Activated CD4-positive, alpha-beta T cell treated with anti-CD3 and anti-CD28 coated beads, Interleukin-2, amount 10 ng/mL, durations not matched to agents 7 days and 5 days (primary cell): ENCODE measurements around the gene SEZ6L. TPM values are rescaled to one million over a fixed set of nuclear protein-coding genes. Genes with fewer than 3 reads are reported as not detected.
A peak's percentile ranks its signal among the peaks of the same experiment; 100 is the strongest.

Source experiments
- CTCF ChIA-PET: fragments of 350-600 bp; sonication (Branson Sonifier 250); formaldehyde crosslinking; loops from one replicate; lab custom pipeline; 2021; ENCODE audit warnings: antibody characterized with exemption; lab: Charles Lee
- POLR2A ChIA-PET: fragments of 350-600 bp; sonication (Branson Sonifier 250); formaldehyde crosslinking; loops from one replicate; lab custom pipeline; 2021; ENCODE audit warnings: antibody characterized with exemption; lab: Charles Lee
- DNase-seq: peaks from one replicate; pipeline ENCODE4 v3.0.0-alpha.2; 2020
- H3K27ac Mint-ChIP-seq: one replicate; pipeline ENCODE4 v1.8.0; 2021; ENCODE audit warnings: mild to moderate bottlenecking, moderate library complexity, mixed read lengths
- H3K27me3 Mint-ChIP-seq: one replicate; pipeline ENCODE4 v1.8.0; 2021; ENCODE audit warnings: mixed read lengths
- H3K36me3 Mint-ChIP-seq: one replicate; pipeline ENCODE4 v1.8.0; 2021; ENCODE audit warnings: low read depth, mixed read lengths
- H3K4me1 Mint-ChIP-seq: one replicate; pipeline ENCODE4 v1.8.0; 2021; ENCODE audit warnings: mixed read lengths
- H3K4me3 Mint-ChIP-seq: one replicate; pipeline ENCODE4 v1.8.0; 2021; ENCODE audit warnings: mild to moderate bottlenecking, moderate library complexity, mixed read lengths
- H3K9me3 Mint-ChIP-seq: one replicate; pipeline ENCODE4 v1.8.0; 2021; ENCODE audit warnings: mixed read lengths
- total RNA-seq, 2 experiments: library from RNA; stranded (reverse); gene quantifications; one replicate each; pipeline ENCODE4 v1.2.3, GENCODE V29; 2021

SEZ6L gene
- total RNA-seq, 2 experiments from 2014 or later: not detected

DNA sequence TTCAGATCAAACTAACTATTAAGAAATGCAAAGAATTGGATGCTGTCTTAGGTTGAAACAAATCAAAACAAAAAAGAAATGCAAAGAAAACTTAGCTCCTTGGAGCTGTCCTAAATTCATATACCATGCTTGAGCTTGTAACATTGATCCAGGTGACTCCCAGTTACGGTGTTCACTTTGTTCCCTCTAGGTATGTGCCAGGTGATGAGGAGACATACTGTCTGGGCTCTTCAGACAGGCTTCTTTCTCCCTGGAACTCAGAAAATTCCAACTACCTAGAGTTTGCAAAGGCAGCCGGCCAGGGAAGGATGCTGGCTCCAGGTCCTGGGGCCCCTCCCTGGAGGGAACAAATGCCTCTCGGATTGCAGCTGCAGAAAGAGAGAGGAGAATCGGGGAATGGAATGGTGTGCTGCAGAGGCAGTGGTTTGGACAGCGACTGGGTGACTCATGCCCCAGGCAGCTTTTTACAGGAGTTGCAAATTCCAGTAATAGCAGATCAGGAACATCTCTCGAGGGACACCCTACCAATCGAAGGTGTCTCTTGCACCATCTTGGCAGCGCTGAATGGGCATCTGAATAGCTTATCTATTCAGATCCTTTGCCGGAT, 247.5 kb downstream of the SEZ6L start:
- no peak for DNase-seq
- Mint-ChIP-seq H3K4me1 (no peaks in the 10 kb centered on the region), H3K27me3 (peaks cover 20% of the 10 kb centered on the region), H3K9me3 (no peaks in the 10 kb centered on the region), H3K4me3 (no peak overlapping the region), H3K36me3 (no peaks in the 10 kb centered on the region), H3K27ac (no peak overlapping the region)
- CTCF ChIA-PET: interaction anchor here (0.9 to 1.0 kb wide), 2 partner anchors 12 to 13 kb away, joined by 3 to 4 read pairs; no protein-coding TSS in a partner anchor
- POLR2A ChIA-PET: interaction anchor here (0.7 kb wide), 1 partner anchor 46 kb away, joined by 3 read pairs; no protein-coding TSS in a partner anchor

DNA sequence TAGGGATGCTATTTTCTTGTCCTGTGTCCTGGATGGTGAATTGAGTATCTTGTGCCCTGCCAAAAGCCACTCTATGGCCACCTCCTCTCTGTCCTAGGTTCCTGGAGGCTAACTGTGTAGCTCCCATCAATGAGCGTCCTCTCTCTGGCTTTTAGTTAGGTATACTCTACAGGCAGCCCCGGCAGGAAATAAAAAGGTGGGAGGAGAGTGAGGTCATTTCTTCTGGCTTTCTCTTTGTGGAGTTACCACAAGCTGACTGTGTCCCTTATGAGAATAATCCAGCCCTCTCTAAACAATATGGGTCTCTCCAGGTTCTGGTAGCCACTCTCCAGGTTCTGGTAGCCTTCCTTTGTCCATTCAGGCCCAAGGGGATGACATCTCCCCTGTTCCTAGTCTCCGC, 248.1 kb downstream of the SEZ6L start:
- Mint-ChIP-seq H3K9me3 (no peaks in the 10 kb centered on the region), H3K27me3 (peaks cover 20% of the 10 kb centered on the region), H3K36me3 (no peaks in the 10 kb centered on the region), H3K4me1 (no peaks in the 10 kb centered on the region), H3K27ac (no peak overlapping the region), H3K4me3 (no peak overlapping the region)
- ChIA-PET CTCF (interaction anchor here (0.9 to 1.0 kb wide), 2 partner anchors 12 to 13 kb away, joined by 3 to 4 read pairs; no protein-coding TSS in a partner anchor), POLR2A (interaction anchor here (0.7 kb wide), 1 partner anchor 45 kb away, joined by 3 read pairs; no protein-coding TSS in a partner anchor)
- DNase-seq: no peak

DNA sequence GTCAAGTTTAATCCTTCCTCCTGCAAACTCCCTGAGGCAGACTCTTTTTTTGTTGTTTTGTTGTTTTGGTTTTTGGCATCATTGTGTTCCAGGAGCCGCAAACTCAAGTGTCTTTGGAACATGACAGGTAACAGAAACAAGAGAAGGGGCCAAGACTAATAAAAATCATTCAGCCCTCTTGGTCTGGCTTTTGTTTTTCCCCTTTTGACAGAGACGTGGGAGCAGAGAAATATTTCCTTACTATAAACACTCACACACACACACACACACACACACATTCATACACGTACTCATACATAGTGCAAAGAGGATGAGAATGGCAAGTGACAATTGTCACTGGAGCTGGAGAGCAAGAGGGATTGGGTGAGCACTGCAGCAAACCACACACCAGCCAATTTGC, 249.4 kb downstream of the SEZ6L start:
- peaks cover 9% of the 10 kb centered on the region for H3K9me3 Mint-ChIP-seq

DNA sequence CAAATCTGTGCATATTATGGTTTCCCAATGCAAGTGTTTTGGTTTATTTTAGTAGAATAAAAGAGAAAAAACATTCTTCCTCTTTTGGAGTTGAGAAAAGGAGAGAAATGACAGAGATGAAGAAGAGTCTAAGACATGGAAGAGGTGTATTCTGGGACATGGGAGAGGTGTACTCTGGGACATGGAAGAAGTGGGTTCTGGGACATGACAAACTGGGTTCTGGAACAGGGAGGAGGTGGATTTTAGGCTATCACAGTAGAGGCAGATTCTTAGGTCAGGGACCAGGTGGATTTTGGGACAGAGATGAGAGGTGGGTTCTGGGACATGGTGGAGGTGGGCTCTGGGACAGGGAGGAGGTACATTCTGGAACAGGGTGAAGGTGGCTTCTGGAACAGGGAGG, 257.7 kb downstream of the SEZ6L start:
- DNase-seq: no peak
- CTCF ChIA-PET: no interaction called here
- no peaks in the 10 kb centered on the region for H3K36me3 Mint-ChIP-seq
- peak overlapping the region; percentile 50 for H3K4me3 Mint-ChIP-seq
- H3K4me1 Mint-ChIP-seq: peaks cover 41% of the 10 kb centered on the region
- POLR2A ChIA-PET: no interaction called here
- peaks cover 16% of the 10 kb centered on the region for H3K27me3 Mint-ChIP-seq
- H3K27ac Mint-ChIP-seq: peak overlapping the region; percentile 82
- H3K9me3 Mint-ChIP-seq: peaks cover 11% of the 10 kb centered on the region

More for the DNA sequence above, 249.4 kb downstream of the SEZ6L start:
- Mint-ChIP-seq H3K27me3 (peaks cover 21% of the 10 kb centered on the region), H3K27ac (no peak overlapping the region), H3K4me1 (no peaks in the 10 kb centered on the region), H3K4me3 (no peak overlapping the region), H3K36me3 (no peaks in the 10 kb centered on the region)
- DNase-seq: no peak
- POLR2A ChIA-PET: no interaction called here
- CTCF ChIA-PET: no interaction called here

DNA sequence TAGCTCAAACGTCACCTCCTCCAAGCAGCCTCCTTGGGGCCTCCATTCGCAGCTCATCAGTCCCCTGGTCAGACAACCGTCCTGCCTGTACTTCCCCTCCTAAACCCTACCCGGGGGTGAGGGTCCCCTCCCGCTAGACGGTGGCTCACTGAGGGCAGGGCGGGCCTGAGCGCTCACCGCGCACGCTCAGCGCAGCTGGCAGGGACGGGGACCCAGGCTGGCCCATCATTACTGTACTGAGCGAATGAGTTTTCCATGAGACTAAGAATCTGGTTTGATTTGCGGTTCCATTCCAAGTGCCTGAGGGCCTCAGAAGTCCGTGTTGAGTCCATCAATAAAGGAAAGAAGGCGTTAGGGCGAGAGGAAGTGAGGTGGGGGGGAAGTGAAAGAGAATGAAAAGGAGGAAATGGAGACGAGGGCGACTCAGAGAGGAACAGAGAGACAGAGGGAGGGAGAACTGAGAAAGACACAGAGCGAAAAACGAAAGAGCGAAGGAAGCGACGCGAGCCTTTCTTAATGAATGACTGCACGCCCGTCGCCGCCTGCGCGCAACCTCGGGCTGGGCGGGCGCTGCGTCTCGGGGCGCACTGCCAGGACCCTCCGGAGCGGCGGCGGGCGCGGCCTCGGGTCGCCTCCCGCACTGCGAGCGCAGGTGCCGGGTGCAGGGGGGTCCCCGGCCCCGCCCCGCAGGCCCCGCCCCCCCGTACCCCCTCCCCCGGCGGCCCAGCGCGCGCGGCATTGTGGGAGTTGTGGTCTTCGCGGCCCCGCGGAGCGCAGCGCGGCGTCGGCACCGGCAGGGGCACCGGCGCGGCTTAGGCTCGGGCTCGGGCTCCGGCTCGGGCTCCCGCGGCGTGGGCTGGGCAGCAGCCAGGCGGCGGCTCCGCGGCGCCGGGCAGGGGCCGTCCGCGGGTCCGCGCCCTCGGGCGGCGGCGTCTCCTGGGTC, 259.5 kb downstream of the SEZ6L start, which contains the start of gene ASPHD2:
Gene ASPHD2 (plus strand): TSS at position 746 of the 943 bp plus-strand sequence. CDS start 4,356 bp downstream, outside the sequence.
- Mint-ChIP-seq H3K36me3 (peaks cover 9% of the 10 kb centered on the region), H3K4me1 (peaks cover 55% of the 10 kb centered on the region), H3K27me3 (peaks cover 12% of the 10 kb centered on the region), H3K4me3 (peak within 1 kb of the TSS; percentile 88), H3K27ac (peak within 1 kb of the TSS; percentile 97), H3K9me3 (peaks cover under 1% of the 10 kb centered on the region)
- ChIA-PET CTCF (interaction anchor here (1.5 to 2.2 kb wide), 3 partner anchors 9 to 20 kb away, joined by 4 to 10 read pairs (median 6); no protein-coding TSS in a partner anchor), POLR2A (no interaction called here)
- DNase-seq: peak; percentile 80

DNA sequence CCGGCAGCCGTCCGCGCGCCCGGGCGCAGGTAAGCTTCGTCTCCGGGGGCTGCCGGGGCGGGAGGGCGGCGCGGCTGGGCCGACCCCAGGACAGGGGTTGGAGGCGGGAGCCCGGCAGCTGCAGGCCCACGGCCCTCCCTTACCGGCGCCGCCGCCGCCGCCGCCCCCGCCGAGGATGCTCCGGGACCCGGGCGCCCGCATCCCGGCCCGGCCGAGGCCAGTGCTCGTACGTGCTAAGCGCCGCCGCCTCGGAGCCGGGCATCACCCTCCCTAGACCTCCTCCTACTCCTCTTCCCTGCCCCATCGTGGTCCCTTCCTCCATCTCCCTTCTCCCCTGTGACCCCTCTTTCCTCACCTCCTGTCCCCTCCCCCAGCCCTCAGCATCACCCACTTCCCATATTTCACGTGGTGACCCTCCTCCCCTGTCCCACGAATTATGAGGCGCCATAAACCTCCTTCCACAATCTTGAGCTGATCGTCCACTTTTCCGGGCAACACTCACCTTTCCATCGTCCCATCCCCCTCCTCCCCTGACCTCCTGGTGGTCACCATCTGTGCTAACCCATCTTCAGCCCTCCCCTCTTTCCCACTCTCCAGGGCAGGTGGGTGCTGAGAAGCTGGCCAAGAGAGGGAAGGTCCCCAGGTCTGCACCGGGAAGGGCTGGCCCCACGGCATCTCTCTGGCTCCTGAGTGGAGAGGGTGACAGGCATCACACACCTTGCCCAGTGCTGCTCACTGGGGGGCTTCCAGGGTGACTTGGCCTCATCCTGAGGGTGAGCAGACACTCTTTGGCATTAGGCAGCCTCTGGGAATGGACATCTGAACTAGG, 260.4 kb downstream of the SEZ6L start:
- ChIA-PET CTCF (interaction anchor here (0.9 to 2.2 kb wide), 6 partner anchors 9 to 53 kb away, joined by 4 to 10 read pairs (median 6); partner anchors contain the start of genes HPS4 and SRRD), POLR2A (interaction anchor here (1.1 kb wide), 1 partner anchor 20 kb away, joined by 6 read pairs; no protein-coding TSS in a partner anchor)
- H3K36me3 Mint-ChIP-seq: peaks cover 16% of the 10 kb centered on the region
- H3K27me3 Mint-ChIP-seq: peaks cover 8% of the 10 kb centered on the region
- DNase-seq: peak; percentile 12
- peak overlapping the region; percentile 80 for H3K27ac Mint-ChIP-seq
- no peaks in the 10 kb centered on the region for H3K9me3 Mint-ChIP-seq
- H3K4me3 Mint-ChIP-seq: peak overlapping the region; percentile 85
- peaks cover 62% of the 10 kb centered on the region for H3K4me1 Mint-ChIP-seq

DNA sequence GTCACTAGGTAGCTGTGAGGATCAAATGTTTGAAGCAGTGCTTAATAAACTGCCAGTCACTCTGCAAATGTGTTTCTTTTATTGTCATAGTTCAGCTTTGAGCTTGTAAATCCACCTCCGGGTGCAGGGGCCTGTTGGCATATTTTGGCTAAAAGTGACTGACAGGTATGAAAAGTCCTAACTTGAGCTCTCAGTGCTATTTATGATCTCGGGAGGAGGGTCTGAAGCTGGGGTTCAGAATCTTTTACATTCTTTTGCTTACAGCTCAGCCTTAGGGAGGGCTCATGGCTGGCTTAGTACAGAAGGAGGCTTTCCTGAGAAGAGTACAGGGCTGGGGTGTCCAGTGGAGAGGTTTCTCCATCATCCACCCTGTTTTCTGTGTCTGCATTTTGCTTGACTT, 261.3 kb downstream of the SEZ6L start:
- ChIA-PET CTCF (interaction anchor here (0.9 to 2.2 kb wide), 6 partner anchors 9 to 52 kb away, joined by 4 to 10 read pairs (median 6); partner anchors contain the start of genes HPS4 and SRRD), POLR2A (interaction anchor here (0.7 to 1.1 kb wide), 2 partner anchors 19 to 43 kb away, joined by 3 to 6 read pairs; no protein-coding TSS in a partner anchor)
- H3K4me1 Mint-ChIP-seq: peaks cover 71% of the 10 kb centered on the region
- H3K9me3 Mint-ChIP-seq: no peaks in the 10 kb centered on the region
- H3K4me3 Mint-ChIP-seq: peak overlapping the region; percentile 85
- peak overlapping the region; percentile 80 for H3K27ac Mint-ChIP-seq
- peaks cover 23% of the 10 kb centered on the region for H3K36me3 Mint-ChIP-seq
- peaks cover 6% of the 10 kb centered on the region for H3K27me3 Mint-ChIP-seq
- DNase-seq: no peak

DNA sequence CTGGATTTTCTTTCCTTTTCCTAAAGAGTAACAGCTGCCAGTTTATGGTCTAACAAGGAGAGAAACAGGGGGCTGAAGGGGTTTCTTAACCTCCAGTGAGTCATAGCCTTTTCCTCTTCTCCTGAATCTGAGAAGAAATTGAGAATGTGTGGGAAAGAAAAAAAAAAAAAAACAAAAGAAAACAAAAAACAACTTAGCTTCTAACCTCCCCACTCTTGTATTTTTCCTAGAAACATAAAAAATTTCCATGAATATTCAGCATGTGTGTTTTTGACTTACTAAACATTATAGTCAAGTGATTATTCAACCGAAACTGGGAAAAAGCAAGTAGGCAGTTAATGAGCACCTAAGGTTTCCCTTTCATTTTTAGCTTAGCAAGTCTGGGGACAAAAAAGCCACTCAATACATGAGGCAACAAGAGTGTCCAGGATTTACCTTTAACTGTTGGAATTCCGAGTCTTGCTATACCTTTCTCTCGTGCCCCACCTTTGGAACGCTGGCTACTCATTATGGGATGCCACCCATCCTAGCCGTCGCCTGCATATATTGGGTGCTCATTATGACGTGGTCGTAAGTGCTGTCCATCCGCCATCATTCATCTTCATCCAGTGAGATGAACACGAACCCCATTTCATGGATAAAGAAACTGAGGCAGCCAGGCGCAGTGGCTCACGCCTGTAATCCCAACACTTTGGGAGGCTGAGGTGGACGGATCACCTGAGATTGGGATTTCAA, 262.2 kb downstream of the SEZ6L start:
- peaks cover 79% of the 10 kb centered on the region for H3K4me1 Mint-ChIP-seq
- H3K36me3 Mint-ChIP-seq: peaks cover 31% of the 10 kb centered on the region
- ChIA-PET POLR2A (interaction anchor here (0.6 to 0.7 kb wide), 2 partner anchors 42 to 48 kb away, joined by 3 read pairs; no protein-coding TSS in a partner anchor), CTCF (interaction anchor here (0.6 to 2.2 kb wide), 6 partner anchors 11 to 646 kb away, joined by 3 to 10 read pairs (median 6); partner anchors contain the start of genes HPS4 and SRRD)
- H3K27me3 Mint-ChIP-seq: peaks cover 6% of the 10 kb centered on the region
- no peaks in the 10 kb centered on the region for H3K9me3 Mint-ChIP-seq
- peak overlapping the region; percentile 85 for H3K4me3 Mint-ChIP-seq
- peak overlapping the region; percentile 80 for H3K27ac Mint-ChIP-seq
- no peak for DNase-seq

DNA sequence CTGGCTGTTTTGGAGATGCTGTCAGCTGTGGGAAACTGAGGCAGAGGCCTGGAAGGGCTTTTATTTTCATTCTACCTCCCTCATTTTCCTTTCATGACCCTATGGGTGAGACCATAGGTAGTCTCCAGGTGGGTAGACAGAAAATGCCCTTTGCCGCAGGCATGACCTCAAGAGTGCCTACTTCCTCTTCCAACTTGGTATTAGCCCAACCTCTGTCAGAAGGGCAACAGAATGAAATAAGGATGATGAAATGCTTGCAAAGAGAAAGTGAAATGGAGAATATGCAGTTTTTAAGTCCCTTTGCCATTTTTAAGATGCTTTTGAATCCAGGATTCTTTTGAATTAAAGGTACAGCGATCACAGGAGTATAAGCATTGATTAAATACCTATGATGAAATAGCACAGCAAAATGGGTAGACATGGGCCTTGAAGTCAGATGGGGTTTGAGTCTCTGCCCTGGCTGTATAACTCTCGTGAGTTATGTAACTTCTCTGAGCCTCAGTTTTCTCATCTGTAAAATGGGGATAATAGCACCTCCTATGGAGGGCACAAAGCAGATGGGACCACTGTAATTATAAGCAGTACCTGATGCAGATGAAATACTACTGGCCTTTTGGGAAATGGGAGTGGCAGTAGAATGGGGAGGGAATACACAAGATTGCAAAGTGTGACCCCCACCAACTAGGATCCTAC, 263.5 kb downstream of the SEZ6L start:
- Mint-ChIP-seq H3K4me1 (peaks cover 76% of the 10 kb centered on the region), H3K36me3 (peaks cover 33% of the 10 kb centered on the region)
- POLR2A ChIA-PET: no interaction called here

More for the DNA sequence above, 263.5 kb downstream of the SEZ6L start:
- Mint-ChIP-seq H3K27me3 (no peaks in the 10 kb centered on the region), H3K27ac (peak overlapping the region; percentile 78), H3K4me3 (no peak overlapping the region), H3K9me3 (no peaks in the 10 kb centered on the region)
- no peak for DNase-seq
- CTCF ChIA-PET: no interaction called here
